GM10266 (cell line): ENCODE measurements around the gene TGM6.

Source experiments
- DNase-seq: peaks from one replicate; pipeline ENCODE4 v3.0.0; 2012; ENCODE audit errors: extremely low spot score
- TF ChIP-seq, protein P1 (sequence below): IDR thresholded peaks from 2 replicates; pipeline ENCODE4 v1.5.1; 2012; ENCODE audit warnings: mild to moderate bottlenecking, low read depth; ENCODE audit not compliant: control insufficient read depth, insufficient read depth; ENCODE audit errors: missing control alignments

The TGM6 gene

DNA sequence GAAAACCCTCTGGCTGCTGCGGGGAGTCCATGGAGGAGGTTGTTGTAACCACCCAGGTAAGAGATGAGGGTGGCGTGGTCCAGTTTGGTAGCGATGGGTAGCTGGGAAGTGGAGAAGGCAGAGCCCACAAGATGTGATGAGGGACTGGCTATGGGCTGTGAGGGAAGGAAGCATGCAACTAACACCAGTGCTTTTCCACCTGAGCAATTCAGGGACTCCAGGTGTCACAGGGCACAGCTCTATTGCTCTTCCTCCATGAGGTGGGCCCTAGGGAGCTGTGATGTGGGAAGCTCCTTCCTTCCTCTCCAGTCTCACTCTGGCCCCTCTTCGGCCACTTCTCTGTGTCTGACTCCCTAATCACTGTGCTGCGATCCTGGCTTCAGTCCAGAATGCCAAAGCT is 32.4 kb upstream of the TGM6 start:
- TF ChIP-seq, protein P1, sequence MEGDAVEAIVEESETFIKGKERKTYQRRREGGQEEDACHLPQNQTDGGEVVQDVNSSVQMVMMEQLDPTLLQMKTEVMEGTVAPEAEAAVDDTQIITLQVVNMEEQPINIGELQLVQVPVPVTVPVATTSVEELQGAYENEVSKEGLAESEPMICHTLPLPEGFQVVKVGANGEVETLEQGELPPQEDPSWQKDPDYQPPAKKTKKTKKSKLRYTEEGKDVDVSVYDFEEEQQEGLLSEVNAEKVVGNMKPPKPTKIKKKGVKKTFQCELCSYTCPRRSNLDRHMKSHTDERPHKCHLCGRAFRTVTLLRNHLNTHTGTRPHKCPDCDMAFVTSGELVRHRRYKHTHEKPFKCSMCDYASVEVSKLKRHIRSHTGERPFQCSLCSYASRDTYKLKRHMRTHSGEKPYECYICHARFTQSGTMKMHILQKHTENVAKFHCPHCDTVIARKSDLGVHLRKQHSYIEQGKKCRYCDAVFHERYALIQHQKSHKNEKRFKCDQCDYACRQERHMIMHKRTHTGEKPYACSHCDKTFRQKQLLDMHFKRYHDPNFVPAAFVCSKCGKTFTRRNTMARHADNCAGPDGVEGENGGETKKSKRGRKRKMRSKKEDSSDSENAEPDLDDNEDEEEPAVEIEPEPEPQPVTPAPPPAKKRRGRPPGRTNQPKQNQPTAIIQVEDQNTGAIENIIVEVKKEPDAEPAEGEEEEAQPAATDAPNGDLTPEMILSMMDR, result no peak
- no peak for DNase-seq

DNA sequence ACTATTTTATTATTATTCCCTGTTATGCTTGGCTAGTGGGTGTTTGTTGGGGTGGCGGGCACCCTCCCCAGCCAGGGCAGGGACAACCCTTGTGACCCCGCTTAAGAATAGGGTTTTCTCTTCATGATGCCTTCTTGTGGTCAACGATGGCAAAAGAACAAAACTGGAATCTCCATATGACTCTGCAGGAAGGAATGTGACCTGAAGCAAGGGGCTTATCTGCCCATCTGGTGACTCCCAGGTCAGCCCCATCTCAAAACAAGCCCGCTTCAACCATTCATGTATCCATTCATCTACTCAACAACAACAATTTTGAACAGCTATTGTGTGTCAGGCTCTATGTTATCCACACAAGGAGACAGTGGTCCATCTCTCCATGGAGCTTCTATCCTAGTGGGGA is 30.9 kb upstream of the TGM6 start:
- TF ChIP-seq, protein P1, result no peak

DNA sequence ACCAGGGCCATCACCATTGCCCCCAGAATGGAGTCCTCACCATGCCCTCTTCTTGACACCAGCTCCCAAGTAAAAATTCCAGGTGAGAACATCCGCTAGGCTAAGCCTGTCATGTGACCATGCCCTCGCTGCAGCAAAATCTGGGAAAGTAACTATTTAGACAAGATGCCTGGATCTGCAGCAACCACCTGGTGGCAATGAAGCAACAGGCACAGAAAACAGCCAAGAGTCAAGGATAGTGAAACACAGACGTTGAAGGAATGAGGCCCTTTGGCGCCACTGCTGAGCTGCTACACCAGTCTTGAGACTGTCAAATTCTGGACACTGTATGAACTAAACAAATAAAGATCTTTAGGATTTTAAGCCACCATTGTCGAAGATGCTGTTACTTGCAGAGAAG is 30.1 kb upstream of the TGM6 start:
- TF ChIP-seq, protein P1, result no peak
- DNase-seq, result no peak

More for the DNA sequence above, 30.9 kb upstream of the TGM6 start:
- no peak for DNase-seq

DNA sequence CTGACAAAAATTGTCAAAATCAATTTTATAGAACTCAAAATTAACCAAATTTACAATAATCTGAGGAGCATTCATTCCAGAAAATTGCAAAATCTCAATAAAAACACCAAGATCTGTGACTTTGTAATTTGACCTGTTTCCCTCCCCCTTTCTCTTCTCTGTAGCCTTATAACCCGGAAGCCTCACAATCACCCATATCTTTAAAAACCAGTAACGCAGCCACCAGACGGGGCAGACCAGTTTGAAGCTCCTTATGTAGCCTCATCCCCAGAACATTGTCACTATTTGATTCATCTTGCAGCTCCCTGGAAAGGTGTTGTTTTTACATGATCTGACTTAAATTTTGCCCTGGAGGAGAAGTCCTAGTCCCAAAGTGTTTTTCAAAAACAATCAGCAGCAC is 27.5 kb upstream of the TGM6 start:
- DNase-seq, result no peak
- TF ChIP-seq, protein P1, result no peak

DNA sequence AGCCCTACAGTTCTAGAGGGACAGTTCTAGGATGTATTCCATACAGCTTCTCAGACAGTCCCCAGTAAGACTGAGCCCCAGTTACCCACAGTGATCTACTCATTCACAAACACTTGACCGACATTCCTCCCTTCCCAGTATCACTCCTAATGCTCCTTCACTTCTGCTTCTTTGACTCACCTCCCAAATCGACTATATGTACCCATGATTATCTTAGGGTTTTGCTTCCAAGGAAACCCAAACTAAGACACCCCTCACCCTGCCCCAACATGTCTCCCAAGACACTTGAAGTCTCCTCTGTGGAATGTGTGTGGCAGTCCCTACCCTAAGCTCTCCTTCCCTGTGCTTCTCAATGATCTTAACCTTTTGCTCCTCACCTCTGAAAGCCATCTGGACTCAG is 23.6 kb upstream of the TGM6 start:
- TF ChIP-seq, protein P1, result no peak
- no peak for DNase-seq

DNA sequence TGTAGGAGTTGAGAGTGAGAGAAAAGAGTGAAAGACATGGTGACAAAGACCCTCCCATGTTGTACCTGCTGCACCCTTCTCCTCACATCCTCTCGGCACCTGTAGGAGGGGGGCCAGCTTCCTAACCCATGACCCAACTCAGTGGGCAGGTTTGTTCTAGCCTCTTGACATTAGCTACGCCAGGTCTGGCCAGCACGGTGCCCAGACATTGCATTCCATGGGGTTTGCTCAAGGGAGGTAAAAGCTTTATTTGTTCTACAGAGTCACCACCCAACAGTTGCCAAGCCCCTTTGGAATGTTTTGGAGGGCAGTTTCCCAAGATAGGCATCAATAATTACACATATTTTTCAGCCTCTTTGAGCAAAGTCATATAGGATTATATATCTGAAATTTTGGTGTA is 22.7 kb upstream of the TGM6 start:
- TF ChIP-seq, protein P1, result no peak
- DNase-seq, result no peak

DNA sequence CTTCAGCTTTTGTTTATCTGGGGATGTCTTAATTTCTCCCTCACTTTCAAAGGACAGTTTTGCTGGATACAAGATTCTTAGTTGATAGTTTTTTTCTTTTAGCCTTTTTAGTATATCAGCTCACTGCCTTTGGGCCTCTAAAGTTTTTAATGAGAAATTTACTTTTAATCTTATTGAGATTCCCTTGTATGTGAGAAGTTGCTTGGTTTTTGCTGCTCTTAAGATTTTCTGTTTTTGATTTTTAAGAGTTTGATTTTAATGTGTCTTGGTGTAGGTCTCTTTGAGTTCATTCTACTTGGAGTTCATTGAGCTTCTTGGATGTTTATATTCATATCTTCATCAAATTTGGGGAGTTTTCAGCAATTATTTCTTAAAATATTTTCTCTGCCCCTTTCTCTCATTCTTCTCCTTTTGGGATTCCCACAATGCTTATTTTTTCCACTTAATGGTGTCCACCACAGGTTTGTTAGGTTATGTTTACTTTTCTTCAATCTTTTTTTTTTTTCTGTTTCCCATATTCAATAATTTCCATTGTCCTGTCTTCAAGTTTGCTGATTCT is 19.6 kb upstream of the TGM6 start:
- DNase-seq, result no peak
- TF ChIP-seq, protein P1, result no peak
